H1 (cell line): ENCODE data around the gene HOXB3. TPM values are rescaled to one million over a fixed set of nuclear protein-coding genes. Genes with fewer than 3 reads are reported as not detected.

Experiments
- CTCF ChIA-PET: fragments of 300-600 bp; sonication (Branson Sonifier 250); formaldehyde crosslinking; loops from one replicate; lab custom pipeline; 2021; ENCODE audit not compliant: partially characterized antibody; lab: Charles Lee
- POLR2A ChIA-PET: fragments of 300-600 bp; sonication (Branson Sonifier 250); formaldehyde crosslinking; loops from one replicate; lab custom pipeline; 2021; ENCODE audit warnings: inconsistent platforms; ENCODE audit not compliant: partially characterized antibody; lab: Charles Lee
- DNase-seq, 2 experiments: peaks; one replicate each; pipeline versions ENCODE4 v3.0.0 to v3.0.0-alpha.2; 2010 to 2022; ENCODE audit warnings: low spot score in 2 of 2, low read depth in 1 of 2, mixed read lengths in 1 of 2
- FAIRE-seq: peaks from 2 replicates; lab custom pipeline; 2011; peaks lifted over from hg19 to GRCh38; lab: Jason Lieb, UNC
- H2AFZ ChIP-seq: 2 replicates; pipeline ENCODE4 v1.8.1; 2012; ENCODE audit warnings: low read length, inconsistent platforms
- H2AK5ac ChIP-seq: 2 replicates; pipeline ENCODE4 v1.6.1; 2013; ENCODE audit warnings: low read depth, low read length
- H2BK120ac ChIP-seq: replicated peaks from 2 replicates; pipeline ENCODE3; 2013; ENCODE audit warnings: low read depth, low read length, inconsistent platforms
- H2BK12ac ChIP-seq: 2 replicates; pipeline ENCODE4 v1.6.1; 2013; ENCODE audit warnings: low read depth, low read length
- H2BK15ac ChIP-seq: 2 replicates; pipeline ENCODE4 v1.6.1; 2013; ENCODE audit warnings: low read length
- H2BK20ac ChIP-seq: 2 replicates; pipeline ENCODE4 v1.6.1; 2013; ENCODE audit warnings: low read length
- H2BK5ac ChIP-seq: 2 replicates; pipeline ENCODE4 v1.6.1; 2013; ENCODE audit warnings: low read depth, low read length
- H3K14ac ChIP-seq: 2 replicates; pipeline ENCODE4 v1.6.1; 2013; ENCODE audit warnings: inconsistent platforms; ENCODE audit not compliant: insufficient read length
- H3K18ac ChIP-seq: 2 replicates; pipeline ENCODE4 v1.6.1; 2013; ENCODE audit warnings: low read length; ENCODE audit errors: extremely low read depth
- H3K23ac ChIP-seq: 2 replicates; pipeline ENCODE4 v1.6.1; 2013; ENCODE audit warnings: inconsistent platforms; ENCODE audit not compliant: insufficient read length
- H3K23me2 ChIP-seq: 2 replicates; pipeline ENCODE4 v1.6.1; 2013; ENCODE audit warnings: low read depth, low read length
- H3K27ac ChIP-seq: 2 replicates; pipeline ENCODE4 v1.6.1; 2011; ENCODE audit warnings: low read depth, low read length, inconsistent platforms
- H3K27me3 ChIP-seq, 4 experiments: replicated peaks in 1 of 4; 1 replicate in 1 of 4; 2 replicates in 3 of 4; pipeline versions ENCODE4 v1.6.1 to v1.8.1; 2011 to 2013; ENCODE audit warnings: low read length in 3 of 4, mild to moderate bottlenecking in 3 of 4, inconsistent platforms in 2 of 4, mixed read lengths in 2 of 4, moderate library complexity in 1 of 4; ENCODE audit not compliant: control insufficient read depth in 3 of 4, insufficient read depth in 3 of 4; ENCODE audit errors: extremely low read depth in 1 of 4
- H3K36me3 ChIP-seq, 4 experiments: 2 replicates each; pipeline versions ENCODE4 v1.6.1 to v1.8.1; 2011 to 2013; ENCODE audit warnings: mild to moderate bottlenecking in 4 of 4, low read length in 3 of 4, moderate library complexity in 2 of 4, control low read depth in 1 of 4, inconsistent platforms in 1 of 4; ENCODE audit not compliant: insufficient read depth in 4 of 4, control insufficient read depth in 2 of 4
- H3K4ac ChIP-seq: replicated peaks from 2 replicates; pipeline ENCODE3; 2013; ENCODE audit warnings: low read length, low read depth, mixed read lengths, inconsistent platforms; ENCODE audit not compliant: insufficient read length
- H3K4me1 ChIP-seq, 4 experiments: replicated peaks in 1 of 4; 1 replicate in 1 of 4; 2 replicates in 3 of 4; pipeline versions ENCODE4 v1.6.1 to v1.8.1; 2011 to 2013; ENCODE audit warnings: low read length in 3 of 4, inconsistent platforms in 2 of 4, mixed read lengths in 1 of 4; ENCODE audit not compliant: insufficient read depth in 4 of 4, control insufficient read depth in 3 of 4
- H3K4me2 ChIP-seq, 2 experiments: 2 replicates each; pipeline versions ENCODE4 v1.6.1 to v1.8.1; 2011 to 2013; ENCODE audit warnings: low read depth in 2 of 2, low read length in 2 of 2, control low read depth in 1 of 2, inconsistent platforms in 1 of 2, mild to moderate bottlenecking in 1 of 2; ENCODE audit not compliant: insufficient read depth in 1 of 2
- H3K4me3 ChIP-seq, 4 experiments: fragments of 200-600, 300-600 bp in 1 of 4; sonication (generic), shearing (Covaris generic), sonication (Bioruptor Twin) in 1 of 4; 2 replicates each; pipeline versions ENCODE4 v1.5.1 to v1.8.1; 2011 to 2016; ENCODE audit warnings: low read length in 4 of 4, low read depth in 3 of 4, control low read depth in 2 of 4, inconsistent platforms in 2 of 4, mild to moderate bottlenecking in 2 of 4, mixed read lengths in 1 of 4, moderate library complexity in 1 of 4; ENCODE audit not compliant: insufficient read depth in 2 of 4; ENCODE audit errors: extremely low read depth in 1 of 4
- H3K56ac ChIP-seq: replicated peaks from 2 replicates; pipeline ENCODE3; 2013; ENCODE audit warnings: low read depth, mild to moderate bottlenecking, mixed read lengths, low read length, inconsistent platforms; ENCODE audit not compliant: insufficient read length
- H3K79me1 ChIP-seq: 2 replicates; pipeline ENCODE4 v1.6.1; 2013; ENCODE audit warnings: low read depth, low read length, control low read depth
- H3K79me2 ChIP-seq, 2 experiments: 2 replicates each; pipeline versions ENCODE4 v1.6.1 to v1.8.1; 2012 to 2013; ENCODE audit warnings: low read length in 2 of 2, mild to moderate bottlenecking in 2 of 2, inconsistent platforms in 1 of 2; ENCODE audit not compliant: insufficient read depth in 2 of 2, control insufficient read depth in 1 of 2
- H3K9ac ChIP-seq, 4 experiments: replicated peaks in 1 of 4; 1 replicate in 1 of 4; 2 replicates in 3 of 4; pipeline versions ENCODE4 v1.6.1 to v1.8.1; 2011 to 2013; ENCODE audit warnings: low read depth in 3 of 4, low read length in 3 of 4, control low read depth in 2 of 4, mild to moderate bottlenecking in 2 of 4, moderate library complexity in 2 of 4, inconsistent platforms in 1 of 4; ENCODE audit errors: extremely low read depth in 1 of 4
- H3K9me3 ChIP-seq, 2 experiments: 2 replicates each; pipeline versions ENCODE4 v1.6.1 to v1.8.1; 2012 to 2013; ENCODE audit warnings: mild to moderate bottlenecking in 2 of 2, moderate library complexity in 2 of 2, control low read depth in 1 of 2, inconsistent platforms in 1 of 2, low read depth in 1 of 2, low read length in 1 of 2, mixed read lengths in 1 of 2; ENCODE audit not compliant: insufficient read depth in 2 of 2
- H4K20me1 ChIP-seq, 2 experiments: replicated peaks in 1 of 2; 2 replicates each; pipeline versions ENCODE3 to v1.8.1; 2011 to 2013; ENCODE audit warnings: inconsistent platforms in 2 of 2, low read length in 2 of 2, mild to moderate bottlenecking in 1 of 2; ENCODE audit not compliant: insufficient read depth in 2 of 2, control insufficient read depth in 1 of 2
- H4K5ac ChIP-seq: 2 replicates; pipeline ENCODE4 v1.6.1; 2013; ENCODE audit warnings: low read length, low read depth, mixed read lengths, inconsistent platforms; ENCODE audit not compliant: insufficient read length
- H4K8ac ChIP-seq: 2 replicates; pipeline ENCODE4 v1.8.0; 2013; ENCODE audit warnings: mild to moderate bottlenecking, moderate library complexity, low read length, inconsistent platforms; ENCODE audit not compliant: insufficient read depth; ENCODE audit errors: extremely low read depth
- H4K91ac ChIP-seq: replicated peaks from 2 replicates; pipeline ENCODE3; 2013; ENCODE audit warnings: low read length, mixed read lengths, inconsistent platforms; ENCODE audit not compliant: insufficient read length
- CBX8 ChIP-seq: fragments of 300-800, 300-1000 bp; sonication (generic); IDR thresholded peaks from 2 replicates; pipeline ENCODE4 v1.7.1; 2016; ENCODE audit warnings: low read depth, low read length, borderline replicate concordance
- CREB1 ChIP-seq: IDR thresholded peaks from 2 replicates; pipeline ENCODE4 v1.6.1; 2012; ENCODE audit warnings: inconsistent platforms
- JUN ChIP-seq: IDR thresholded peaks from 2 replicates; pipeline ENCODE4 v1.6.1; 2011; ENCODE audit warnings: low read depth, mild to moderate bottlenecking, improper control_type of control experiment, low read length
- KDM4A ChIP-seq: IDR thresholded peaks from one replicate; pipeline ENCODE4 v1.7.1; 2012; ENCODE audit warnings: low read depth, mild to moderate bottlenecking, moderate library complexity, low read length, inconsistent platforms; ENCODE audit not compliant: severe bottlenecking
- SP4 ChIP-seq: IDR thresholded peaks from 2 replicates; pipeline ENCODE4 v1.6.1; 2012; ENCODE audit warnings: low read length, inconsistent platforms
- ZNF274 ChIP-seq: IDR thresholded peaks from 2 replicates; pipeline ENCODE4 v1.7.0; 2012; ENCODE audit warnings: low read length, borderline replicate concordance; ENCODE audit errors: extremely low read depth
- WGBS, 2 experiments: shearing (Covaris generic) in 1 of 2; methylation state at CpG; one replicate each; pipeline versions ENCODE4 v1.1.6 to v1.1.7; 2013 to 2015; ENCODE audit warnings: low lambda C conversion rate in 2 of 2, mixed read lengths in 2 of 2, inconsistent platforms in 1 of 2, low coverage in 1 of 2, missing lambda C conversion rate in 1 of 2; ENCODE audit not compliant: insufficient replicate concordance in 2 of 2, insufficient coverage in 1 of 2, insufficient read length in 1 of 2; ENCODE audit errors: extremely low coverage in 1 of 2, missing lambda C conversion rate in 1 of 2; 5-methylcytosine and 5-hydroxymethylcytosine counted together
- polyA plus RNA-seq, 7 experiments: library from polyadenylated mRNA; depleted of rRNA in 3 of 7; stranded (reverse) in 5 of 7; unstranded in 2 of 7; fragments of >200 nt in 5 of 7; fragments of 200-250 nt in 2 of 7; gene quantifications; 1 replicate in 5 of 7; 2 replicates in 1 of 7; 4 replicates in 1 of 7; pipeline versions ENCODE4 v1.2.1 to v1.2.3, GENCODE V29; 2011 to 2013; ENCODE audit warnings: missing spikeins in 2 of 7, mixed read lengths in 2 of 7
- total RNA-seq: library from RNA; stranded (reverse); fragmentation: NEBNext Ultra II Directional; extraction: Animal tissue kit (Norgen Biotek cat#: 25700); gene quantifications from 2 replicates; pipeline ENCODE4 v1.2.1, GENCODE V29; 2021

The HOXB3 gene
- total and polyA plus RNA-seq, 2 of the 8 experiments (the other 6 are each of a cell fraction or from before 2014, with no cell fraction given) = not detected

GRCh38 chr17:48615047-48615962 is 25.3 kb upstream of the HOXB3 start, which contains the start of gene HOXB8:
TSS of gene HOXB8 (minus strand) at chr17:48615292. CDS start at chr17:48614704, 588 bp downstream.
- Histone ChIP-seq H3K18ac (no peak within 1 kb of the TSS), H3K9ac (no peak within 1 kb of the TSS), H3K23me2 (0 out of 2 replicates have a peak, but pooled peaks cover 2% of the 10 kb centered on the region), H4K8ac (no peak within 1 kb of the TSS; the same call in 1 of the 2 replicates), H3K4me3 (no peak within 1 kb of the TSS), H3K27ac (no peak within 1 kb of the TSS), H3K14ac (no peak within 1 kb of the TSS), H3K9me3 (no peaks in the 10 kb centered on the region; a peak in 1 of 4 replicates), H2BK20ac (no peak within 1 kb of the TSS), H2BK15ac (no peak within 1 kb of the TSS; the same call in 1 of the 2 replicates), H4K5ac (no peak within 1 kb of the TSS), H2AFZ (no peak within 1 kb of the TSS), H4K91ac (no peak within 1 kb of the TSS), H3K56ac (no peak within 1 kb of the TSS), H3K79me1 (no peaks in the 10 kb centered on the region), H2BK120ac (no peak within 1 kb of the TSS), H2BK5ac (no peak within 1 kb of the TSS), H3K4me1 (peaks cover 0 to 9% (median 6%) of the 10 kb centered on the region in 4 experiments; a peak in 5 of 7 replicates), H3K4ac (no peak within 1 kb of the TSS), H3K36me3 (peaks cover 0 to 15% (median 0%) of the 10 kb centered on the region in 4 experiments; a peak in 1 of 8 replicates), H3K27me3 (peaks cover 98 to 100% (median 99%) of the 10 kb centered on the region in 4 experiments), H4K20me1 (peaks cover 18 to 32% of the 10 kb centered on the region in 2 experiments), H2AK5ac (no peak within 1 kb of the TSS), H3K79me2 (no peaks in the 10 kb centered on the region), H3K23ac (no peak within 1 kb of the TSS), H2BK12ac (no peak within 1 kb of the TSS; the same call in 1 of the 2 replicates), H3K4me2 (peak within 1 kb of the TSS in 1 of 2 experiments; percentile 26; a peak in 2 of 4 replicates)
- FAIRE-seq = no peak
- ChIA-PET POLR2A (interaction anchor here (1.2 kb wide), 1 partner anchor 18 kb away, joined by 3 read pairs; no protein-coding TSS in a partner anchor), CTCF (interaction anchor here (0.5 to 5.4 kb wide), 12 partner anchors 9 to 947 kb away, joined by 3 to 30 read pairs (median 4); partner anchors contain the start of genes HOXB5 and HOXB9)
- 22% methylated on average over 38 of the region's 41 CpGs; no CpG with 5 or more reads in 1 of the 2 experiments for WGBS, 2 experiments
- DNase-seq = no peak
- TF ChIP-seq KDM4A = no peak
- TF ChIP-seq ZNF274 = no peak
- TF ChIP-seq SP4 = no peak
- no peak for TF ChIP-seq CREB1
- no peak for TF ChIP-seq JUN
- peak; percentile 72 for TF ChIP-seq CBX8
